Measurements from ENCODE around the gene GNG7.
"Not testable (repeated sequence)": the region's sequence is repeated elsewhere in the genome, so short reads cannot be mapped to it uniquely, and the experiment has no call there.

DNA sequence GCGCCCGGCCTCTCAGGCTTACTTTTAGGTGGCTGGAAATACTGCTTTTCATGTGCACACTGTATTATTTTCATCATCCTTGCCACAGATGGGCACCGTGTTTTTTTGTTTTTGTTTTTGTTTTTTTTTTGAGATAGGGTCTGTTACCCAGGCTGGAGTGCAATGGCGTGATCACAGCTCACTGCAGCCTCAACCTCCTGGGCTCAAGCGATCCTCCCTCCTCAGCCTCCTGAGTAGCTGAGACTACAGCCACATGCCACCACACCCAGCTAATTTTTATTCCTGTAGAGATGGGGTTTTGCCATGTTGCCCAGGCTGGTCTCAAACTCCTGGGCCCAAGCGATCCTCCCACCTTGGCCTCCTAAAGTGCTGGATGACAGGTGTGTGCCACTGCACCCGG, 144.4 kb downstream of the GNG7 start:
- TF ChIP-seq, protein P1, sequence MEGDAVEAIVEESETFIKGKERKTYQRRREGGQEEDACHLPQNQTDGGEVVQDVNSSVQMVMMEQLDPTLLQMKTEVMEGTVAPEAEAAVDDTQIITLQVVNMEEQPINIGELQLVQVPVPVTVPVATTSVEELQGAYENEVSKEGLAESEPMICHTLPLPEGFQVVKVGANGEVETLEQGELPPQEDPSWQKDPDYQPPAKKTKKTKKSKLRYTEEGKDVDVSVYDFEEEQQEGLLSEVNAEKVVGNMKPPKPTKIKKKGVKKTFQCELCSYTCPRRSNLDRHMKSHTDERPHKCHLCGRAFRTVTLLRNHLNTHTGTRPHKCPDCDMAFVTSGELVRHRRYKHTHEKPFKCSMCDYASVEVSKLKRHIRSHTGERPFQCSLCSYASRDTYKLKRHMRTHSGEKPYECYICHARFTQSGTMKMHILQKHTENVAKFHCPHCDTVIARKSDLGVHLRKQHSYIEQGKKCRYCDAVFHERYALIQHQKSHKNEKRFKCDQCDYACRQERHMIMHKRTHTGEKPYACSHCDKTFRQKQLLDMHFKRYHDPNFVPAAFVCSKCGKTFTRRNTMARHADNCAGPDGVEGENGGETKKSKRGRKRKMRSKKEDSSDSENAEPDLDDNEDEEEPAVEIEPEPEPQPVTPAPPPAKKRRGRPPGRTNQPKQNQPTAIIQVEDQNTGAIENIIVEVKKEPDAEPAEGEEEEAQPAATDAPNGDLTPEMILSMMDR (IDR thresholded peaks at IDR 0.05), result not testable (repeated sequence)
- not testable (repeated sequence) for TF ChIP-seq POLR2A (IDR thresholded peaks at IDR 0.05)
